HG02642 (cell line): ENCODE measurements around the gene DACH1.

Experiments used
- ATAC-seq: cut with Tn5 transposase; IDR thresholded peaks from one replicate; pipeline ENCODE4 v1.9.1; 2021; ENCODE audit warnings: mild to moderate bottlenecking; ENCODE audit not compliant: unreplicated experiment, poor library complexity

The DACH1 gene

GRCh38 chr13:71603255-71603654 is 263.7 kb downstream of the DACH1 start:
- no peak for ATAC-seq

GRCh38 chr13:71602344-71602743 is 264.7 kb downstream of the DACH1 start:
- no peak for ATAC-seq

- ATAC-seq: no peak
Observed at GRCh38 chr13:71597150-71597549, 269.9 kb downstream of the DACH1 start.

- ATAC-seq: no peak
Observed at GRCh38 chr13:71596116-71596515, 270.9 kb downstream of the DACH1 start.

GRCh38 chr13:71593566-71593965 is 273.4 kb downstream of the DACH1 start:
- no peak for ATAC-seq

GRCh38 chr13:71591374-71591773 is 275.6 kb downstream of the DACH1 start:
- ATAC-seq: no peak

- no peak for ATAC-seq
Observed at GRCh38 chr13:71590654-71591148, 276.3 kb downstream of the DACH1 start.

- ATAC-seq: no peak
Observed at GRCh38 chr13:71589032-71589431, 278.0 kb downstream of the DACH1 start.

GRCh38 chr13:71587817-71588216 is 279.2 kb downstream of the DACH1 start:
- no peak for ATAC-seq

GRCh38 chr13:71587193-71587592 is 279.8 kb downstream of the DACH1 start:
- ATAC-seq: no peak

GRCh38 chr13:71583581-71583980 is 283.4 kb downstream of the DACH1 start:
- no peak for ATAC-seq

- no peak for ATAC-seq
Observed at GRCh38 chr13:71580614-71581013, 286.4 kb downstream of the DACH1 start.

- no peak for ATAC-seq
Observed at GRCh38 chr13:71578048-71578447, 289.0 kb downstream of the DACH1 start.

- ATAC-seq: no peak
Observed at GRCh38 chr13:71577127-71577526, 289.9 kb downstream of the DACH1 start.

GRCh38 chr13:71576571-71576970 is 290.4 kb downstream of the DACH1 start:
- ATAC-seq: no peak

GRCh38 chr13:71546881-71547280 is 320.1 kb downstream of the DACH1 start:
- ATAC-seq: no peak

GRCh38 chr13:71540098-71540497 is 326.9 kb downstream of the DACH1 start:
- no peak for ATAC-seq

- no peak for ATAC-seq
Observed at GRCh38 chr13:71536201-71536600, 330.8 kb downstream of the DACH1 start.

- no peak for ATAC-seq
Observed at GRCh38 chr13:71524613-71525304, 342.2 kb downstream of the DACH1 start.

GRCh38 chr13:71524245-71524612 is 342.8 kb downstream of the DACH1 start:
- ATAC-seq: no peak

- ATAC-seq: no peak
Observed at GRCh38 chr13:71522941-71523526, 344.0 kb downstream of the DACH1 start.

GRCh38 chr13:71517004-71517403 is 350.0 kb downstream of the DACH1 start:
- ATAC-seq: no peak
